ENCODE data around the gene PDZD2.

GRCh38 chr5:31987985-31988710 is 349.2 kb downstream of the PDZD2 start:
- TF ChIP-seq CTCF (conservative IDR thresholded peaks at IDR 0.05) = no peak
- TF ChIP-seq EZH2 (IDR thresholded peaks at IDR 0.05; ENCODE audit: low read depth) = no peak

Data from PC-9 (cell line).